ENCODE data around the gene CACNA1C.

The CACNA1C gene

DNA sequence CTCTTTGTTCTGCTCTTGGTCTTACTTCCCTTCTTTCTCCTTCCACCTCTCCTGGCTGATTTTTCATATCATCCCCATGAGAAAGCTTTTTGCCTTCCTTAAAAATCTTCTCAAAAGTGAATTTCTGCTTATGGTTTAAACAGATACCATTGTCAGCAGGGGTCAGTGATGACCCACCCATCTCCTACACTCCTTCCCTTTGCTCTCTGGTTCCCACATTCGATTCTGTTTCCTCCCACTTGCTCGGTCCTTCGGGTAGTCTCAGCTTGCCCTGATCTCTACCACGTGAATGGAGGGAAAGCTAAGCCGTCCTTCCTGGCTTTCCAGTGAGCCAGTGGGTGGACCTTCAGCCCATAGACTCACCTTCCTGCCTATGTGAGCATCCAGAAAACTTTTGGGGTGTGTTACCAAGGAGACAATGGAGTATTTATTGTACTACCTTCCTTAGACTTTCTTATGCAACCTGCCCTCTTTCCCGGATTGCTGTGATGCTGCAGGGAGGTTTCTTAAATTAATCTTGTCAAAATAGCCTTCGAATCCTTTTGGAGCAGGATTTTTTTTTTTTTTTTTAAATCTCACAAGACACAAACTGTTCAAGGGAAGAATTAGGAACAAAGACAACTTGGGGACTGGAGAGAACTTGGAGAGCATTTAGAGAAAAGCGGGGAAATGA lies 306.3 kb downstream of the CACNA1C start:
- DNase-seq (ENCODE audit: low read depth, low spot score), result no peak

DNA sequence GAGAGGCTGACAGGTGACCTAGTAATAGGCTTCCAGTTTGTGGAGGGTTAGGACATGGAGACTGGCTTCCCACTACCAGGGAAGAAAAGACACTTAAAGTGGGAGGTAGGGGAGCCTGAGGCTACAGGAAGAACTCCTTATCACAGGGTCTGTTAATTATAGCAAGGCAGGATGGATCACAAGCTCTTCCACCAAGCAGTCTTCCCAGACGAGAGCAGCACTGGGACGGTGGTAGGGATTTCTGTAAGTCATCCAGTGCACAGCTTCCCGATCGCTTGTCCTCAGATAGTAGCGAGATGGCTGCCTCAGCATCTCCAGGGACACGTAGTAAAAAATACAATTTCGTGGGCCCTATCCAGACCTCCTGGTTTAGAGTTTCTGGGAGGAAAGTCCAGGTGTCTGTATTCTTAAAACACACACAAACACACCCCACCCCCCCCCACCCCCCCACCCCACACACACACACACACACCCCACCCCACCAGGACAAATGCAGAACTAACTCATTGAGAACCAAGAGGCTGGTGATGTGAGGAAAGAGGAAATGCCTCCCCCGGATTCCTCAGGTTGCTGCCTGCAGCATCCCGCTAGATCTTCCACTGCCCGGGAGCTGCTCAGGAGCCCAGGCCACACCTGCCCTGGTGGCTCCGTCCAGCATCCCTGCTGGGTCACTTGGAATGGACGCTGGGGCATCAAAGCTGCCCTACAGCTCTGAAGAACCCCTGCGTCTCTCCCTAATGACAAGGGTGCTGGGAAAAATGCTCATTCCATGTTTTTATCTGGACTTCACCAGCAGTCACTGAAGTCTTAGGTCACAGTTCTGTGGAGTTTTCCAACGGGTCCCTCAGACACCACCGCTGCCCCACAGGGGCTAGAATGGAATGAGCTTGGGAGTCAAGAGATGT lies 307.2 kb downstream of the CACNA1C start:
- no peak for DNase-seq (ENCODE audit: low read depth, low spot score)

DNA sequence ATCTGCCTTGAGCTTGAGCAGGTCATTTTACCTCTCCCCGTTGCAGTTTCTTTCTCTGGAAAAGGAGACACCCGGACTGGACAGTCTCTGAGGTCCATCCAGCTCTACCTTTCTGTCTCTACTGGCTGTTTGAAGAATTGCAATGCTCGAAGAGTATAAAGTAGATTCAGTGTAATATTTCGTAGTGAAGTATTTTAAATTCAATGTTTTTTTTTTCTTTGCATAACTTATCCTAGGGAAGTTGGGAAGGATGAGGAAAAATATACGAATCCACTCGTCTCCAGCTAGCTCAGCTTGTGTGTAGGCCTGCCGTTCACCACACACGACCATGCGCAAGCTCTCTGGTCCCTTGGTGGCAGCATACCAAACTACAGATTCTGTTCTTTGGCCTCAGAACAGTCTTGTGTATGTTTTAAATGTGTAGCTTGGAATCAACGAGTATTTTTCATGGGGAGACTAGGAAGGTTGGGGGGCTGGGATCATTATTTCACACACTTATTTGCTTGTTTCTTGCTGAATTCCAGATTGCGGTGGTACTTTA lies 307.9 kb downstream of the CACNA1C start:
- no peak for DNase-seq (ENCODE audit: low read depth, low spot score)

DNA sequence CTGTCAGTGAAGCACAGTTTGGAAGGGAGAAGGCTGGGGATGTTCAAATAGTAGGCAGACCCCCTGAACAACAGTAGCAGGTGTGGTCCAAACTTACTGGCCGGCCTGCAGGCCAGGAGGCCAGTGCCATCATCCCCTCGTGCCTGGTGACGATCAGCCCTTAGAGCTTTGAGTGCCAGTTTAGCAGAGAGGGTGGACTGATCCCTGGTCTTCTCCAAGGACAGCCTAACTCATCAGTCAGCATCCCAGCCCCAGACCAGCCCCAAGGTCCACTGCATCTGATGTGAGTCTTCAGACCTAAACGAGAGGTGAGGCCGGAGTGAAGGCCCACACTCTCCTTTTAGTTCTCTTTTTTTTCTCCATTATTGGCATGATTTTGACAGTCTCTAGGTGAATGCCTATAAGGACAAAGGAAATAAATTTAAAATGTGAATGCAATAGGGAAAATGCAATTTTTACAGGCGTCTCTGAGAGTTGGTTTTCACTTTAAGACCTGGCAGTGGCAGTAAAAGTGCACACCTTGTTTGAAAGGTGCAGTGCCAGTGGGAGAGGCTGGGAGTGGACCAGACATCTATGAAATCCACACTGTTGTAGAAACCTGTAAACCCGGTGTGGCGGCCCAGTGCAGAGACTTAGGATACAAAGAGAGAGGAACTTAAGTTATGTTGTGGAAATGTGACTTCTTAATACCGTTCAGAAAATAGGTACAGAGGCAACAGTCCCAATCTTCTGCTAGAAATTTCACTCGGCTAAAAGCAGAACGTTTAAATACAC lies 311.2 kb downstream of the CACNA1C start:
- no peak for DNase-seq (ENCODE audit: low read depth, low spot score)

DNA sequence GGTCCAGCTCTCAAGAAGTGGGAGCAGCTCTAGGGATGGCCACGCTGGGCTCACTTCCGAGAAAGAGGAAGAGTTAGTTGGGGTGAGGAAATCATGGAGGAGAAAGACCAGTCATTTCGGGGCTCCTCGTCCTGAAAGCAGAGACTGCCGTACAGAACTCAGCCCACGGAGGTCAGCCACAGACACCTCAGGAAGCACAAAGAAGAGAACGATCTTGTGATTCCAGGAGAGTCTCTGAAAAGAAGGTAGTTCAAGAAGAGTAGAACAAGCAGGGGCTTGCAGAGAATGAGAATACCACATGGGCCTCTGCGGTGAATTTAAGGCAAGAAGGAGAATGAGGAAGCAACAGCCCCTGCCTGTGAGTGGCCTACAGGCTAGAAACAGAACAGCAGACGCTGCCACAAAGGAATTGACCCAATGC lies 311.9 kb downstream of the CACNA1C start:
- no peak for DNase-seq (ENCODE audit: low read depth, low spot score)

DNA sequence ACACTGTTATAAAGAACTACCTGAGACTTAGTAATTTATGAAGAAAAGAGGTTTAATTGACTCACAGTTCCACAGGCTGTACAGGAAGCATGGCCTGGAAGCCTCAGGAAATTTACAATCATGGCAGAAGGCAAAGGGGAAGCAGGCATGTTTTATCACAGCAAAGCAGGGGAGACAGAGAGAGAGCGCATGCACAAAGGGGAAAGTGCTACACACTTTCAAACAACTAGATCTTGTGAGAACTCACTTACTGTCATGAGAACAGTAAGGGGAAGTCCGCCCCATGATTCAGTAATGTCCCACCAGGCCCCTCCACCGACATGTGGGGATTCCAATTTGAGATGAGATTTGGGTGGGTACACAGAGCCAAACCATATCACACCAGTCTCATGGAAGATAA lies 313.9 kb downstream of the CACNA1C start:
- no peak for DNase-seq (ENCODE audit: low read depth, low spot score)

DNA sequence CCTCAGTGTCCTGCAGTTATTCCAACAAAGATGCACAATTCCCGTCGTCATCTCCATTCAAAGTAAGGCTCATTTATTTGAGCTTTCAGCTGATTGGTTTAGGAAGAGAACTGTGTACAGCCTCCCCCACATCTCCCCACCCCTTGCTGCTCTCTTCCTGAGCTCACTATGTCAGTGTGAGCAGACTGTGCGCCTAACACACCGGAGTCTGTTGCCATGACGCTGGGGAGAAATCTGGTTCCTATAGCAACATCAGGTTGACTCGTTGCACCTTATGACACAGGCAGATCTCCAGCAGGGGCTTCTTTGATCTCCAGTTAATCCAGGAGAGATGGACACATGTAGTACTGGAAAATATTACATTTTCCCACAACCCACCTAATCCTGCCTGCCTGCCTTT lies 319.4 kb downstream of the CACNA1C start:
- DNase-seq (ENCODE audit: low read depth, low spot score), result no peak

DNA sequence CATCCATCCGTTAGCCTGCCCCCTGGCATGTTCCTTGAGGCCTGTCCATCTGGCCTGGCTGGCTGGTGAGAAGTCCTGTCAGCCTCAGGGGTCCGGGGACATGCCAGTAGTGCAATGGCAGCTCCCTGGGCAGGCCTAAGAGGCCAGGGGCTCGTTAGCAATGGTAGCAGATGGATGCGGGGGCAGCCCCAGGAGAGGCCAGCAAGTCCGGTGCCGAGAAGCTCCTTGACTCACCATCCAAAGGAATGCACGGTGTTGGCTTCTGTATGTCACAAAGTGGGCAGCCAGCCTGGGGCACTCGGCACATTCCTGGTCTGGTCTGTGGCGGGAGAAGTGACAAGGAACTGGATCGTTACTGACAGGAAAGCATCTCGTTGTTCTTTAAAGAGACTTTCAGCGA lies 319.9 kb downstream of the CACNA1C start:
- no peak for DNase-seq (ENCODE audit: low read depth, low spot score)

DNA sequence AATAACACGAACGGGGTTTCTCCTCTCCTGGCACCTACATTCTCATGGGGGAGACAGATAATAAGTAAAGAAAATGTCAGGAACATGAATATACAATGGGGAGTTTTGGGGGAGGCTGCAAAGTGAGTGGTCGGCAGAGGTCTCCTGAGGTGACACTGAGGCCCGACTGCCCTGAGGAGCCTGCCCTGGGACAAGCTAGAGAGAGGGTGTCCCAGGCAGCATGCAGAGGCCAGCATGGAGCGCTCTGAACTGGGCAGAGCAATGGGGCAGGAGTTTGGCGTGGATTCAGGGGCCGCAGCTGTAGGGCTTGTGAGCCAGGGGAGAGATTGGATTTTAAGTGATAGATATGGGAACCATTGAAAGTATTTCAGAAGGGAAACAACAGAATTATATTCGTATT lies 320.5 kb downstream of the CACNA1C start:
- no peak for DNase-seq (ENCODE audit: low read depth, low spot score)

DNA sequence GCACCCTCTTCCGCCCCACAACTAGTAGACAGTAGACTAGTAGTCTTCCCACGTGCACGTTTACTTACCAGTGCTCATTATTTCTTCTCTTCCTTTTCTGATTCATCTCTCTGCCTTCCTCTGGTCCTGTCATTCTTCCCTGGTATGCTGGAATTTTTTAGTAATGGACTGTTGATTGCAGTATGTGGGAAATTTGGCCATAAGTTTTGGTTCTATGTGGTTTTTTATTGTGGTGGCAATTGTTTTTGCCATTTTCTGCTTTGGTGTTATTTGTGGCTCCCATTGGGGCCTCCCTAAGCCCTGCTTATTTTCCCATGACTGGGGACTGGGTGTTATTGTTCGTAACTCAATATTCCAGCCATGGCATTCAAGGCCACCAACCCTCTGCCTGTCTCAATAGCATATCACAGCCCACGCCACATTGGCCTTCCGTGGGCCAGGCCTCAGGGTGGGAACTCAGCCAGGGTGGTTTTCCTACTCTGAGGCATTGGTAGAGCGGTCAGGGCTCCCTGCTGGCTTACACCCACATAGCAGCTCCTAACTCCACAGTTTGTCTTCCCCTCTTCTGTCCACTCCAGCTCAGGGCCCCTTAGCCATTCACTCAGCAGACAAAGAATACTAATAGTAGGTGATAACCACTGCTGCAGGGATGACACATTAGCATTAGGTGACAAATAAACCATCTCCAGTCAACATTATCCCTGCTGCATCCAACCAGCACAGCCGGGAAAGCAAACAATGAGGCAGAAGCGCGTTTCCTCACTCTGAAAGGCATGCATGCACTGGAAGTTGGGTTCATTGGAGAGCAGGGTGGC lies 321.5 kb downstream of the CACNA1C start:
- DNase-seq (ENCODE audit: low read depth, low spot score), result no peak

DNA sequence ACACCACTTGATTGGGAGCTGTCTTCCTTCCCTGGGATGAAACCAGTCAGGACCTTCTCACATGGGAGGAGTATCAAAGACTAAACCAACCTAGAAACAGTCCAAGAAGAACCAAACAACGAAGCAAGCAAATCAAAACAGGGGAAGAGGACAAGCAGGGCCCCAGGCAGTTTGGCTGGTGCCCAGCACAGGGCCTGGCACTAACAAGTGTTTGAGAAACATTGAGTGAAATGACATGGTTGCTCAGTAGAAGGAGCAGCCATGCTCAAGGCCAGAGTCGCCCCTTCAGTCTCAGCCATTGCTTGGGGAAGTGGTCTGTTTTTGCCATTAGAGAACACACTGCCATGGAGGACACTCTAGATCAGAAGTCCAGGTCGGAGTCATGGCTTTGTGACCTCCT lies 323.1 kb downstream of the CACNA1C start:
- DNase-seq (ENCODE audit: low read depth, low spot score), result no peak

DNA sequence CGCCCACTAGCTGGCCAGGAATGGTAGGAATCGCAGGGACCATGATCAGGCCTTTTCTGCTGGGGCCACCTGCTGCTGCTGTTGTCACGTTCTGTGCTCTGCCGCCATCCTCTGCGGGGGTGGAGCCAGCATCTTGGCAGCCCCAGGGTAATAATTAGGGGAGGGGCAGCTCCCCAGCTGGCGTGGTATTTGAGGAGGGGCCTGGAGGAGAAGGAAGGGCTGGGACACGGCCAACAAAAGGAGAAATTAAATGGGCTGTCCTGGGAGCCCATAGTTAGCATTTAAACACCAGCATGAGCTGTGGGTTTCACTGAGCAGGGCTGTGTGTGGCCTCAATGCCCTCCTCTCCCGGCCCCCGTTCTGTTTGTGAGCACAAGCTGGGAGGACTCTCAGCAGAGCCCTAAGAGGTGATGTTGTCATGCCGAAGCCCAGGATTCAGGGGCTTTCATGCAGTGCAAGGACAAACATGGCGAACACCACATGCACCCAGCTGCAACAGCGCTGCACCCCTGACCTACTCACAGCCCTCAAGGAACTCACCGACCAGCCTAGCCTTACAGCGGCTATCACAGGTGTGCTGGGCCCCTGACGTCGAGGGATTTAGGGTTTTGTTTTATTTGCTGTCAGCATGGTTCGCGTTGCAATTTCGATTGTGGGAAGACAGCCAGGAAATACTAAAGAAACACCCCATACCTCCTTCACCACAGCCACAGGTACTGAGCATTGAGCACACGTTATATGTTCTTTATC lies 324.3 kb downstream of the CACNA1C start:
- no peak for DNase-seq (ENCODE audit: low read depth, low spot score)

DNA sequence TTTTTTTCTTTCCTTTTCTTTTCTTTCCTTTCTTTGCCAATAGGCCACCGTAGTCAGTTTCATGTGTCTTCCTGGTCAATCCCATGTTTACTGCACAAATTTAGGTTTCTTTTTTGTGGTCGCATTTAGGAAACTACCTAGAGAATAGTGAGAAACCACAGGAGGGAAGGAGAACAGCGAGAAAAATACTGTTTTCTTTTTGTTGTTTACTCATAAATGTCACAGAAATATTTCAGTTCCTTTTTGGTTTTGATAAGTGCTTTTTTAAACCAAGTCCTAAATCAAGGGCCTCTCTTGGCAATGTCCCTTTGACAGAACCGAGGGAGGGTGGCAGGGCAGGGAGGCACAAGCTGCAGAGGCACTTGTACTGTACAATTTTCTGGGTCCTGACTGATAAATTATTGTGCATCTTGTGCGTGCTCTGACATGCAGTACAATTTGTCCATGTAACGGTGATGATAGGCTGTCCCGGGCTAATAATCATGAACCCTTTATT lies 326.1 kb downstream of the CACNA1C start:
- DNase-seq (ENCODE audit: low read depth, low spot score), result no peak

DNA sequence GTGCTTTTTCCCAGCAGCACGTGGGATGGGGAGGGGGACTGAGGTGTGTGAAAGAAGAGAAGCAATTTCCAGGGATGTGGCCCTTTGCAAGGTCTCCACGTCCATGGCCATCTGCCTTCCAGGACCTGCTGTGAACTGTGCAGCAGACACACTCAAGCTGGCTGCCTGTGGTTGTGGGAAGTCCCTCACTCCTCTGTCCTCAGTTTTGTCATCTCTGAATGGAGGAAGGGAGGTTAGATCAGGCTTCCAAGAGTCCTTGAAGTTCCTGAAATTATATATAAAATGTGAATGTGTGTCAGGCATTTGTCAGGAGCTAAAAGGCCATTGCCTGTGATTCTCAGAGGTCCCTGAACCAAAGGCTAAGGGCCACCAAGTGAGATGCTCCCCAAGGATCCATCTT lies 328.2 kb downstream of the CACNA1C start:
- no peak for DNase-seq (ENCODE audit: low read depth, low spot score)

DNA sequence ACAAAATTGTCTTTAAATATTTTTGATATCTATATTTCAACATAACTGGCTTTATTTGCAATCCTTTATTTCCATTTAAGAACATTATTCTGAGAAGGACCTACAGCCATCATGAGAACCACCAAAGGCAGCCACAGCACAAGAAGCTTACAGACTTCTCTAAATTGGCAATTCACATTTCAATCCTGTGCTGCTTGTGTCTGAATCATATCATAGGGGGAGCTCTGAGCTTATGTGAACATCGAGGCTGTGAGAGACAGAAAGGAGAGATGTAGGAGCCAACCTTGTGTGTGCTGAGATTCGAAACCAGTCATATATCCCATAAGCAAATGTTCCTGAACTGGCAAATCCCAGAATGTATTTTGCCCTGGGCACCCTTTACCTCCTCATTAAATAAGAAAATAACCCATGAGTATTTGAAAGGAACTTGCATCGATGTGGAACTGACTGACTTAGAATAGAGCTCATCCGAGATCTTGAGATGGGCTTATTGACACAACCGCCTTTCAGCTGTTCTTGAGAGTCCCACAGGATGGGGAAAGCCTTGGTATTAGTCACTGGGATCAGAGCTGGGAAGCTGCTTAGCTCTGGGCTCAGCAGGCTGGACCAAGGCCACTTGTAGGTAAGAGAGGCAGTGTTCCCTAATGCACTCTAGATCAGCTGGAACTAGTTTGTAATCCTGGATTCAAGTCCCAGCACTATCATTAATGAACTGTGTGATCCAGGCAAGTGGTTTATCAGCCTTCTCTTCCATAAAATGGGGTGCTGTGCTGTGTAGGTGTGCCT lies 329.8 kb downstream of the CACNA1C start:
- no peak for DNase-seq (ENCODE audit: low read depth, low spot score)

DNA sequence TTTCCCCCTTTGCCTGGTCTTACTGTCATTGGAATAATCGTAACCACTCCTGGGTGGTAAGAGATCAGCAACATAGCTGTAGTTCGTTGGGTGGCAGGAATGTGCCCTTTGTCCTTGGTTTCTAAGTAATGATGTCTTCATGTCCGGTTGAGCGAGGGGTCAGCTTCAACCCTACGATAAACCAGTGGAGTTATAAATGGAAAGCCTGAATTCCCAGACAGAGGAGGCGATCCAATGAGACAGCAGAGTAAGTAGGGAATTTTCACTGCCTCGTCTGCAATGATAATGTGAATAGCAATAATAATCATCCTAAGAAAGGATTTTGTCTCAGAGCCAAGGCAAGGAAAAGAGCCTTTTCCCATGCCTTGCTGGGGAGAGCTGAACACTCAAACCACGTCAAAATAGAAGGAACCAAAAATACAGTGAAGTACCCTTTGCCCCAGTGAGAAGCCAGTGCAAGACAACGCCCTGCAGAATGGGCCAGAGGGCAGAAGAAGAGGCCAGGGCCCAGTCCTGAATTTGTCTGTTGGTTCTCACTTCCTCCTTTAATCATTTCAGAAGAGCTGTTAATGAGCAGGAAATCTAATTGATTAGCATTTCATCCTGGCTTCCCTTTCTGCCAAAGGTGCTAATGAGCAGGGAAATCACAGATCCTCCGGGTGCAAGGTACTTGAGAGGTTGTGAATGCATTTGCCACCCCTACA lies 330.7 kb downstream of the CACNA1C start:
- no peak for DNase-seq (ENCODE audit: low read depth, low spot score)

DNA sequence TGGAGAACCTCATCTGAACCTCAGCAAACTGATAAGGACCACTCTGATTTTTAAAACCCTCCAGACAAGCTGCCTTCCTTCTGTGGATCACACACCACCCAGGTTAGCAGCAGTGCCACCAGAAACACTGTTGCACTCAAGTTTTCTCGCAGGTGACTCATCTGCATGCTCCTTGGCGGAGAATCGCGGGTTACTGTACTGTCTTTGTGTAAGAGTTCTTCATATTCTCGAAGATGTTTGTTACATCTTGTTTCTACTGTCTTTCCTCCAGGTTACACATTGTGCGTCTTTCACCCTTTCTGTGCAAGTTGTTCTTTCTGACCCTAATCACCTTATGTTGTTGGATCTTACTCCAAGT lies 331.2 kb downstream of the CACNA1C start:
- DNase-seq (ENCODE audit: low read depth, low spot score), result no peak

DNA sequence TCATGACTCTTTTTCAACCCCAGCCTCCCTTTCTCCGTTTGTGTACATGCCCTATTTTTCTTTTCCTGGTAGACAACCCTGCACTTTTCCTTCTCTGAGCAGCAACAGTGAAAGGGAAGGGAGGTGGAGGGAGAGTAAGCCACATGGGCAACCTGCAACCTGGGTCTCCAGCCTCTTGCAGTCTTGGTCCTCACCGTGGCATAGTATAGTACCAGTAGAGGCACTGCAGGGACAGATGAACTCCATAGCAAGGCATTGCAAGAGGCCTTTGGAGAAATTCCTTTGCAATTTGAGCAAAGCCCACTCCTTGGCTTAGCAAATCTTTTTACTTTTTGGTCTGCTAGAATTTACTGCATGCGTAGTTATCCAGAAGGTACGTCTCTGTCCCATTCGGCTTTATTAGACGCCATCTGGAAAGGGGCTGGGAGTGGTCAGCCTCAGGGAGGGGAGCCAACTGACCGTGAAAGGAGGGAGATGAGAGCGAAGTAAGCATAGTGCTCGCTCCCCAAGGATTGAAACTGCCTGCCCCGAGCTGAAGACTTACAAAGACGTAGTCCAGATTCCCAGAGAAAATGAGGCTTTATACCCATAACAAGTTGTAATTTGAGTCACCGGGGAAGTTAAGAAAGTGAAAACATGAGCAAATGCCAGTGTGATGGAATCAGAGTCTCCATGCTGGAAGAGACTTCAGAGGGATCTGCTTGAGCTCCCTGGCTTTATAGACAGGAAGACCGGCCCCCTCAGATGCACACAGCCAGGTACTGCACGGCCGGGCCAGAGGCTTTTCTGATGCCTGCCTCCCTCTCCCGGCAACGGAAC lies 332.0 kb downstream of the CACNA1C start:
- no peak for DNase-seq (ENCODE audit: low read depth, low spot score)
